ENCODE results near the gene EFHD2.

GRCh38 chr1:15446212-15446611, 36.5 kb downstream of the EFHD2 start:
- TF ChIP-seq CTCF (IDR thresholded peaks at IDR 0.05; ENCODE audit: low read depth, low read length) (no peak), EZH2phosphoT487 (IDR thresholded peaks at IDR 0.05; ENCODE audit: low read depth) (no peak)

All from OCI-LY3 (cell line).